ENCODE measurements around the gene KCNJ16.

- TF ChIP-seq CEBPB (IDR thresholded peaks at IDR 0.05) (no peak), RAD21 (IDR thresholded peaks at IDR 0.05; ENCODE audit: low read depth) (no peak), REST (IDR thresholded peaks at IDR 0.05; ENCODE audit: low read depth) (no peak), EGR1 (IDR thresholded peaks at IDR 0.05) (no peak), YY1 (IDR thresholded peaks at IDR 0.05; ENCODE audit: low read depth) (no peak)
These were observed 16.7 kb downstream of the KCNJ16 start for GRCh38 chr17:70091696-70092095.
